Lower leg skin (tissue), 4 donors: ENCODE data around the gene KYAT1. TPM values are rescaled to one million over a fixed set of nuclear protein-coding genes. Genes with fewer than 3 reads are reported as not detected.

ENCODE experiments used
- DNase-seq, 2 donors: peaks; one replicate each; pipeline ENCODE4 v3.0.0-alpha.2; 2019; ENCODE audit warnings: low spot score in 2 of 2
- H3K4me3 ChIP-seq: fragments of 200-600 bp; sonication (generic); 2 replicates; pipeline ENCODE4 v1.5.1; 2017; ENCODE audit warnings: mild to moderate bottlenecking, low read depth; ENCODE audit not compliant: poor library complexity, severe bottlenecking
- POLR2A ChIP-seq, 2 donors: fragments of 450-650 bp; IDR thresholded peaks; one replicate each; pipeline ENCODE4 v1.6.1; 2016 to 2017; ENCODE audit warnings: antibody characterized with exemption in 2 of 2, mild to moderate bottlenecking in 1 of 2, moderate library complexity in 1 of 2
- WGBS, 2 donors: methylation state at CpG; one replicate each; pipeline ENCODE4 v1.1.5; 2018; 5-methylcytosine and 5-hydroxymethylcytosine counted together
- intact Hi-C: fragments of 100-400 bp; cut with DNase I; formaldehyde crosslinking; loops from one replicate; pipeline ENCODE4 v1.15.0; 2023; ENCODE audit warnings: low total_unique reads
- total RNA-seq, 4 donors: library from RNA; depleted of rRNA; stranded (reverse); fragments of >200 nt; gene quantifications; one replicate each; pipeline ENCODE4 v1.1.0, GENCODE V29; 2016
- TF ChIP-seq, protein P1 (sequence below), 3 donors: fragments of 450-650 bp; IDR thresholded peaks; one replicate each; pipeline ENCODE4 v1.5.1; 2016; ENCODE audit warnings: antibody characterized with exemption in 3 of 3, mild to moderate bottlenecking in 3 of 3, moderate library complexity in 2 of 3

KYAT1 gene
- total RNA-seq, 4 donors from 2014 or later = 8.2 to 19.4 (median 10.9) TPM

DNA sequence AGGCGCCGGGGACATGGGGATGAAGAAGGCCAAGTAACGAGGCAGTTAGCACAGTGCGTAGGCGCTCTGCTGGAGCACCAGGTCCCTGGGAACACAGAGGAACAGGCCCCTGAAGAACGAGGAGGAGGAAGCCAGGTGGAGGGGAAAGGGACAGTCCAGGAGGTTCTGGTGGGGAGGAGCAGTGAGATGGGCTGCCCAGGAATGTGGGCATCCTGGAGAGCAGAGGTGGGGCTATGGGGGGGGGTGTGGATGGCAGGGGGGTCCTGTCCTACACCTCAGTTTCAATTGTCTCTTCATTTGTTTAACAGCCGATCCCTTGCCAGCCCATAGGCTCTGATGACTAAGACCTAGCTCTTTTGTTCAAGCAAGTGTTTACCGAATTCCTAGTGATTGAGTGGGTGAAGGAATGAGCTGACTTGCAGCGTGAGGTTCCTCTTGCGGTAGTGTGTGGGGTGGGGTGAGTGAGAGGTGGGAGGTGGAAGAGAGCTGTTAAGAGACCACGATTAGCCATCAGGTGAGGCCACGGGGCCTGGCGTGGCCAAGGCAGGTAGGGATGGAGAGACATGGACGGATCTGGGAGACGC, 30.6 kb upstream of the KYAT1 start:
- TF ChIP-seq, protein P1, sequence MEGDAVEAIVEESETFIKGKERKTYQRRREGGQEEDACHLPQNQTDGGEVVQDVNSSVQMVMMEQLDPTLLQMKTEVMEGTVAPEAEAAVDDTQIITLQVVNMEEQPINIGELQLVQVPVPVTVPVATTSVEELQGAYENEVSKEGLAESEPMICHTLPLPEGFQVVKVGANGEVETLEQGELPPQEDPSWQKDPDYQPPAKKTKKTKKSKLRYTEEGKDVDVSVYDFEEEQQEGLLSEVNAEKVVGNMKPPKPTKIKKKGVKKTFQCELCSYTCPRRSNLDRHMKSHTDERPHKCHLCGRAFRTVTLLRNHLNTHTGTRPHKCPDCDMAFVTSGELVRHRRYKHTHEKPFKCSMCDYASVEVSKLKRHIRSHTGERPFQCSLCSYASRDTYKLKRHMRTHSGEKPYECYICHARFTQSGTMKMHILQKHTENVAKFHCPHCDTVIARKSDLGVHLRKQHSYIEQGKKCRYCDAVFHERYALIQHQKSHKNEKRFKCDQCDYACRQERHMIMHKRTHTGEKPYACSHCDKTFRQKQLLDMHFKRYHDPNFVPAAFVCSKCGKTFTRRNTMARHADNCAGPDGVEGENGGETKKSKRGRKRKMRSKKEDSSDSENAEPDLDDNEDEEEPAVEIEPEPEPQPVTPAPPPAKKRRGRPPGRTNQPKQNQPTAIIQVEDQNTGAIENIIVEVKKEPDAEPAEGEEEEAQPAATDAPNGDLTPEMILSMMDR (IDR thresholded peaks at IDR 0.05) = no peak
- TF ChIP-seq POLR2A (IDR thresholded peaks at IDR 0.05) = no peak
- H3K4me3 ChIP-seq = no peak overlapping the region
- intact Hi-C loops = no loop called here
- 67% methylated on average over 15 of the region's 15 CpGs for WGBS, 2 donors
- no peak for DNase-seq

DNA sequence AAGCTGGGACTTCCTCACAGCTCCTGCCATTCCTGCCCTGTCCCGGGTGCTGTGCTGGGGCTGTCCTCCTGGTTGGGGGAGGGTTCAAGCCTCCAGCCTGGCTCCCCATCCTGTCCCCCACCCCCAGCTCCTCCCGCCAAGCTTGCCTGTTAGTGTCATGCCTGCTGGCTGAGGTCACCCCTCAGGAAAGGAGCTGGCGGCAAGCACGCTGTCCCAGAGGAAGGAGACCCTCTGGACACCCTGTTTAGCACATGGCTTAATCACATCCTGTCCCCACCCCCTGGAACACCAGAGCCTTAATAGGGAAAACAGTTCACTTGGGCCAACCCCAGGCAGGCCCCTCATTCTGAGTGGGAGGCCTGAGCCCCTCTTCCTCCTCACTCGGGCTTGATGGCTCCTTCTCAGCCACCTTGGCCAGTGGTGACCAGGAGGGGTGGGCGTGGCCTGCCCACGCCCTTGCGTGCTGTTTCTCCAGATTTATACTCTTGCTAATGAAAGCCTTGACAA, 29.8 kb upstream of the KYAT1 start:
- no peak overlapping the region for H3K4me3 ChIP-seq
- intact Hi-C loops = no loop called here
- no peak for DNase-seq
- 30 to 39% methylated on average over 7 to 8 of the region's 8 CpGs for WGBS, 2 donors
- TF ChIP-seq, protein P1 (IDR thresholded peaks at IDR 0.05) = no peak
- TF ChIP-seq POLR2A (IDR thresholded peaks at IDR 0.05) = no peak

DNA sequence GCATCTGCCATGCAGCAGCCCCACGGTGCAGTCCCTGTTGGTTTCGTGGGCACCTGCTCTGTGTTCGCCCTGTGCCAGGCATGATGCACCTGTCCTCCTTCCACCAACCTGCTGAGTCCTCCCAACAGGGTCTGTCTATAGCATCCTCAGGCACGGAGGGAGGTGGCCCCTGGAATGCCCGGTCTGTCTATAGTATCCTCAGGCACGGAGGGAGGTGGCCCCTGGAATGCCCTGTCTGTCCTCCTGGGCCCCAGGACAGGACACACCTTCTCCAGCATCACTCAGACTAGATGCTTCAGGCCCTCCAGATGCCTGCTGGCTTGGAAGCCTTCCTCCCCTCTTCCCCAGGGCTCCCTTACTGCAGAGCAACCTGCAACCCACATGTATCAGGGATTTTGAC, 29.2 kb upstream of the KYAT1 start:
- no peak for DNase-seq
- TF ChIP-seq, protein P1 (IDR thresholded peaks at IDR 0.05) = no peak
- no peak for TF ChIP-seq POLR2A (IDR thresholded peaks at IDR 0.05)
- H3K4me3 ChIP-seq = no peak overlapping the region
- intact Hi-C loops = no loop called here
- WGBS, 2 donors = 84 to 87% methylated on average over 6 of the region's 6 CpGs

DNA sequence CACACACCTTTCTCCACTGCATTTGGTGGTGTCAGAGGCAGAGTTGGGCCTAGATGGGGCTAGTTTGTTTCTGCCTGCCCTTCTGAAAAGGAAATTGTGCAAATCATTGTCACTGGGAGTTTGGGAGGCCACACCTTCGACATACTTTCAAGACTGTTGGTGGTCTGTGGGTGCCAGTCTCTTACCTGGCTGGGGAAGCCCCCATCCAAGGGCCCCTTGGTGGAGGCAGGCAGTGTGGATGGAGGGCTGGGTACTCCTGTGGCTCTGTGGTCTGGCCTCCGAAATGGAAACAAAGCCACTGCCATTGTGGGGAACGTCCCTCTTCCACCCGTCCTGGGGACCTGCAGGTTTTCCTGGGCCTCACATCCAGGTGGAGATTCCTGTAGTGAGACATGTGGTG, 28.1 kb upstream of the KYAT1 start:
- 80 to 90% methylated on average over 4 of the region's 4 CpGs for WGBS, 2 donors
- TF ChIP-seq POLR2A (IDR thresholded peaks at IDR 0.05) = no peak
- TF ChIP-seq, protein P1 (IDR thresholded peaks at IDR 0.05) = no peak
- intact Hi-C loops = no loop called here
- DNase-seq = no peak
- H3K4me3 ChIP-seq = no peak overlapping the region

DNA sequence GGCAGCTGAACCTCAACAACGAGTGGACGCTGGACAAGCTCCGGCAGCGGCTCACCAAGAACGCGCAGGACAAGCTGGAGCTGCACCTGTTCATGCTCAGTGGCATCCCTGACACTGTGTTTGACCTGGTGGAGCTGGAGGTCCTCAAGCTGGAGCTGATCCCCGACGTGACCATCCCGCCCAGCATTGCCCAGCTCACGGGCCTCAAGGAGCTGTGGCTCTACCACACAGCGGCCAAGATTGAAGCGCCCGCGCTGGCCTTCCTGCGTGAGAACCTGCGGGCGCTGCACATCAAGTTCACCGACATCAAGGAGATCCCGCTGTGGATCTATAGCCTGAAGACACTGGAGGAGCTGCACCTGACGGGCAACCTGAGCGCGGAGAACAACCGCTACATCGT, 26.6 kb upstream of the KYAT1 start:
- no peak for DNase-seq
- no peak overlapping the region for H3K4me3 ChIP-seq
- 96 to 98% methylated on average over 24 of the region's 24 CpGs for WGBS, 2 donors
- intact Hi-C loops = no loop called here
- TF ChIP-seq POLR2A (IDR thresholded peaks at IDR 0.05) = no peak
- TF ChIP-seq, protein P1 (IDR thresholded peaks at IDR 0.05) = no peak

DNA sequence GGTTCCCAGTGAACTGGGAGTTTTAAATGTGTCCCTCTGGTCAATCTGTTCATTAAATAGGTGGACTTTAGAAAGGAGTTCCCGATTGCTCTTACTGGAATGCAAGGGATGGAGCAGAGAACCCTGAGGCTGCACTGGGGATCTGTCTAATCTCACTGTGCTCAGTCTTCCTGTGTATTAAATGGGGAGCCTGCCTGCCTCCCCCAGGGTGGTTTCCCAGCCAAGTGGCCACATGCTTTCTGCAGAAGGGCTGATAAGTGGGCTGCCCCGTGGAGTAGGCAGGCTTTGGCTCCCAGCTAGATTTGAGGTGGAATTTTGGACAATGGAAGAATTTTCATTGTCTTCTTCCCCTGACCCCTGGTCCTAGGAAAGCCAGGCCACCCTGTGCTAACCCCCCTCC, 25.0 kb upstream of the KYAT1 start:
- no peak for TF ChIP-seq POLR2A (IDR thresholded peaks at IDR 0.05)
- TF ChIP-seq, protein P1 (IDR thresholded peaks at IDR 0.05) = no peak
- intact Hi-C loops = no loop called here
- DNase-seq = no peak
- WGBS, 2 donors = 72 to 77% methylated on average over 2 of the region's 2 CpGs
- no peak overlapping the region for H3K4me3 ChIP-seq
